ENCODE measurements around the gene COMMD1. TPM values are rescaled to one million over a fixed set of nuclear protein-coding genes. Genes with fewer than 3 reads are reported as not detected.

The COMMD1 gene
- total RNA-seq, 1 donor from 2014 or later, result 39.7 TPM

DNA sequence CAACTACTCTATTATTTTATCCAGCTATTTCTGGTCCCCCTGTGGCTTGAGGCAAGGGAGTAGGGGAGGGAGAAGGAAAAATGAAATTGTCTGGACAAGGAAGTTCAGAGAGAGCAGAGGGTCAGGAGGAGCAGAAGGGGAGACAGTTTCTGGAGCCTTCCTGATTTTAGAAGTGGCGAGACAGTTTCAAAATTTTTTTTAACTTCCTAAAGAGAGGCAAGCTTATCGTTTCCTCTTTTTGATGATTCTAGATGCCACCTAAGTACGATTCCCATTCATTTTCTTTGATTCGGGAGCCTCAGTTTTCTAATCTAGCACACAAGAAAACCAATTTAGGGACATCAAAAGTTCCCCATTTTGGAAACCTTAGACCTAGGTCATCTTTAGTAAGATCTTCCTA lies 193.6 kb downstream of the COMMD1 start:
- peaks cover 1% of the 10 kb centered on the region for H3K36me3 Mint-ChIP-seq (ENCODE audit: unreplicated experiment)
- H3K27ac Mint-ChIP-seq (ENCODE audit: unreplicated experiment), result no peak overlapping the region
- TF ChIP-seq, protein P1, sequence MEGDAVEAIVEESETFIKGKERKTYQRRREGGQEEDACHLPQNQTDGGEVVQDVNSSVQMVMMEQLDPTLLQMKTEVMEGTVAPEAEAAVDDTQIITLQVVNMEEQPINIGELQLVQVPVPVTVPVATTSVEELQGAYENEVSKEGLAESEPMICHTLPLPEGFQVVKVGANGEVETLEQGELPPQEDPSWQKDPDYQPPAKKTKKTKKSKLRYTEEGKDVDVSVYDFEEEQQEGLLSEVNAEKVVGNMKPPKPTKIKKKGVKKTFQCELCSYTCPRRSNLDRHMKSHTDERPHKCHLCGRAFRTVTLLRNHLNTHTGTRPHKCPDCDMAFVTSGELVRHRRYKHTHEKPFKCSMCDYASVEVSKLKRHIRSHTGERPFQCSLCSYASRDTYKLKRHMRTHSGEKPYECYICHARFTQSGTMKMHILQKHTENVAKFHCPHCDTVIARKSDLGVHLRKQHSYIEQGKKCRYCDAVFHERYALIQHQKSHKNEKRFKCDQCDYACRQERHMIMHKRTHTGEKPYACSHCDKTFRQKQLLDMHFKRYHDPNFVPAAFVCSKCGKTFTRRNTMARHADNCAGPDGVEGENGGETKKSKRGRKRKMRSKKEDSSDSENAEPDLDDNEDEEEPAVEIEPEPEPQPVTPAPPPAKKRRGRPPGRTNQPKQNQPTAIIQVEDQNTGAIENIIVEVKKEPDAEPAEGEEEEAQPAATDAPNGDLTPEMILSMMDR (IDR thresholded peaks at IDR 0.05), result no peak
- no peak overlapping the region for H3K4me3 Mint-ChIP-seq (ENCODE audit: unreplicated experiment)
- no peak for DNase-seq (ENCODE audit: extremely low spot score, unreplicated experiment)
- no peaks in the 10 kb centered on the region for H3K27me3 Mint-ChIP-seq (ENCODE audit: unreplicated experiment)
- no peaks in the 10 kb centered on the region for H3K9me3 Mint-ChIP-seq (ENCODE audit: unreplicated experiment)
- H3K4me1 Mint-ChIP-seq (ENCODE audit: unreplicated experiment), result peaks cover 3% of the 10 kb centered on the region

DNA sequence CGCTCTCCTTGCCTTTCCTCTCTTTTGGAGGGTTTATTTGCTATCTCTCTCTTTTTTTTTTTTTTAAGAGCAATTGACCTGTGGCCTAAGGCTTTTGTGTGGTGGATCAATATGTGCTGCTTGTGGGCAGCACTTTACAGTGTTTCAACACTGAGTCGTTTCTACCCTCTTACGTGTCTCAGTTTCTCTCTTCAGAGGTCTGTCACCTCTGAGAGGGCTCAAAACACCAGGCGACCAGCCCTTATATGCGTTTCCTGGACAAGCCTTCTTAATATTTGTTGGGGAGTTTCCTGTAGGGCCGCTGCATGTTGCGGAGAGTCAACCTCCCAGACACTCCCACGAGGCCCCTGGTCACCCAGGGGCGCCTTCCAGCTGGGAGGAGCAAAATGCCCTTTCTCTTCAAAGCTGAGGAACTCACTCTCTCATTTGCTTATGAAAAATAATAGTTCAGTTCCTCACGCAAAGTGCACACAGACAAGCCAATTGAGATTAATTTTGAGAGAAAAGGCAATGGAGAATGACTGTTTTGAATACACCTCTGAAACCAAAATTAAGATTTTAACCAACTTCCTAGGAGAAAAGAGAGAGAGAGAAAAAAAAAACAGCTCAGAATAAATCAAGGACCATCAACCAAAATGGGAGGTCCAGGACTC lies 194.2 kb downstream of the COMMD1 start:
- Mint-ChIP-seq H3K4me1 (ENCODE audit: unreplicated experiment) (peaks cover 3% of the 10 kb centered on the region), H3K27me3 (ENCODE audit: unreplicated experiment) (no peaks in the 10 kb centered on the region), H3K4me3 (ENCODE audit: unreplicated experiment) (no peak overlapping the region), H3K27ac (ENCODE audit: unreplicated experiment) (no peak overlapping the region), H3K36me3 (ENCODE audit: unreplicated experiment) (peaks cover 1% of the 10 kb centered on the region), H3K9me3 (ENCODE audit: unreplicated experiment) (no peaks in the 10 kb centered on the region)
- DNase-seq (ENCODE audit: extremely low spot score, unreplicated experiment), result no peak
- TF ChIP-seq, protein P1 (IDR thresholded peaks at IDR 0.05), result no peak

DNA sequence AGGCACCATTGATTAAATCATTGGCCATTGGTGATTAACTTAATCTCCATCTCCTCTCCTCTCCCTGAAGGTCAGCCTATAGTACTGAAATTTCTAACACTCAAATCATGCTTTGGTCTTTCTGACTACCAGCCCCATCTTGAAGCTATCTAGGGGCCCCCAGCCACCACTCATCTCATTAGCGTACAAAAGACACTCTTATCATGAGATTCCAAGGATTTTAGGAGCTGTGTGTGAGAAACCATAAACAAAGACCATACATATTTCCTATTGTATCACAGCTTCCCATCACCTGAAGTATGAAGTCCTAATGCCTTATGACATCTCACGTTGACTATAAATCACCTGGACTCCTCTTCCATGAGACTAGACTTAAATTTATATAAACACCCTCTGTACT lies 196.4 kb downstream of the COMMD1 start:
- peaks cover 1% of the 10 kb centered on the region for H3K36me3 Mint-ChIP-seq (ENCODE audit: unreplicated experiment)
- H3K27ac Mint-ChIP-seq (ENCODE audit: unreplicated experiment), result no peak overlapping the region
- TF ChIP-seq, protein P1 (IDR thresholded peaks at IDR 0.05), result no peak
- DNase-seq (ENCODE audit: extremely low spot score, unreplicated experiment), result no peak
- no peaks in the 10 kb centered on the region for H3K27me3 Mint-ChIP-seq (ENCODE audit: unreplicated experiment)
- no peaks in the 10 kb centered on the region for H3K4me1 Mint-ChIP-seq (ENCODE audit: unreplicated experiment)
- H3K9me3 Mint-ChIP-seq (ENCODE audit: unreplicated experiment), result no peaks in the 10 kb centered on the region
- no peak overlapping the region for H3K4me3 Mint-ChIP-seq (ENCODE audit: unreplicated experiment)

DNA sequence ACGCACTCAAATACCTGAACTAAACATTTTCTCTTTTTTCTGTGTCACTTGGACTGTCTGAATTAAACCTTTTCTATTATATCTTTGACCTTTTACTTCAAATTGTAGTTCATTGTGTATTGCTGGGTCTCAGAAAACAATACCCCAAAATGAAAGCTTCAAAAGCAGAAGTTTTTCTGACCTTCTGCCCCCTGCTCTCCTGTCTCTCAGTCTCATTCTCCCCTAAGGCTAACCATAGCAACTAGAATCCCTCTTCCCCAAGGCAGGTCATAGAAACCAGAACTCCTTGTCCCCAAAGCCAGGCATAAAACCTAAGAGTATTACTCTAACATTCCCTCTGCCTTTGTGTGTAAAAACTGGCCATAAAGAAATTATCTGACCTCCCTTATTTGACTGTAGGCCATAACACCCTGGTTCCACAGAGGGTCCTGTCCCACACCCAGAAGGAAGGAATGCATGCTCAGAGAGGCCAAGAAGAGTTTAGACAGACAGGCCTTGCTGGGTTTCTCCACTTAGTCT lies 197.0 kb downstream of the COMMD1 start:
- Mint-ChIP-seq H3K27me3 (ENCODE audit: unreplicated experiment) (no peaks in the 10 kb centered on the region), H3K27ac (ENCODE audit: unreplicated experiment) (no peak overlapping the region), H3K4me3 (ENCODE audit: unreplicated experiment) (no peak overlapping the region), H3K4me1 (ENCODE audit: unreplicated experiment) (no peaks in the 10 kb centered on the region), H3K9me3 (ENCODE audit: unreplicated experiment) (no peaks in the 10 kb centered on the region), H3K36me3 (ENCODE audit: unreplicated experiment) (peaks cover 1% of the 10 kb centered on the region)
- DNase-seq (ENCODE audit: extremely low spot score, unreplicated experiment), result no peak
- TF ChIP-seq, protein P1 (IDR thresholded peaks at IDR 0.05), result no peak

DNA sequence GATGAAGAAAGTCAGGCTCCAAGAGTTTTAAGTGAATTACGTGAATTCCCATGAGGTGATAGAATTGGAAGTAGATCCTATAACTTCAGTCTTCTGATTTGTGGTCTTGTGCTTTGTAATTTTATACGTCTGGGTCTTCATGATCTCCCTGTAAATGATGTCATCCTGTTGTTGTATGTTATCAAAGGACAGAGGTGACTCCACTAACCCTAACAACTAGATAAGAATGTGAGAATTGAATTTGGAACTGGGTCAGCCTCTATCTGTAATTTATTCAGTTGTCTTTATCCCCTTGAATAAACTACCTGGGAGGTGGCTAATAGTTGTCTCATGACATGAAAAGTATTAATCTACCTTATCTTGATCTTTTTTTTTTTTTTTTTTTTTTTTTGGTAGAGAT lies 204.1 kb downstream of the COMMD1 start:
- TF ChIP-seq, protein P1 (IDR thresholded peaks at IDR 0.05), result no peak
- Mint-ChIP-seq H3K4me3 (ENCODE audit: unreplicated experiment) (no peak overlapping the region), H3K9me3 (ENCODE audit: unreplicated experiment) (no peaks in the 10 kb centered on the region), H3K36me3 (ENCODE audit: unreplicated experiment) (no peaks in the 10 kb centered on the region), H3K4me1 (ENCODE audit: unreplicated experiment) (peaks cover 26% of the 10 kb centered on the region), H3K27me3 (ENCODE audit: unreplicated experiment) (no peaks in the 10 kb centered on the region), H3K27ac (ENCODE audit: unreplicated experiment) (no peak overlapping the region)
- DNase-seq (ENCODE audit: extremely low spot score, unreplicated experiment), result no peak

All from osteocyte (in vitro differentiated cells).